ENCODE results near the gene LRCH3. TPM values are rescaled to one million over a fixed set of nuclear protein-coding genes. Genes with fewer than 3 reads are reported as not detected.

The LRCH3 gene
- total RNA-seq, 4 donors from 2014 or later: 19.2 to 69.3 (median 28.3) TPM

DNA sequence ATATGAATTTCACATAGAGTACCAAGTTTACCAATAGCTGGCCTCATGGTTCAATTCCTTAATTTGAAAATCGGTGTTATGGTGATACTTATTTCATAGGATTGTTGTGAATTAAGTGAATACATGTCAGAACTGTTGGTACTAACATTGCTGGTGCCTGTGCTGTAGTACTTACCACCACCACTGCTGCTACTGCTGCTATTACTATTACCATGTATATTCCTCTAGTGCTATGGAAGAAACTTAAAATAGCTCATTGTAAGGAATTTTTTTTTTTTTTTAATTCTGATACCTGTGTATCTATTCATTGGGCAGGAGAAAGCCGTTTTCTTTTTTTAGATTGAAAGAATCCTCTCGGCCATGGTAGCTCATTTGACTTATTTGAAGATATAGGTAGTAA, 37.8 kb upstream of the LRCH3 start:
- Histone ChIP-seq H3K27me3 (no peaks in the 10 kb centered on the region), H3K9me3 (no peaks in the 10 kb centered on the region), H3K36me3 (peaks cover 3% of the 10 kb centered on the region), H3K27ac (no peak overlapping the region), H3K4me3 (no peak overlapping the region), H3K4me1 (peaks cover 23% of the 10 kb centered on the region)
- DNase-seq (ENCODE audit: low spot score in 2 of 2): no peak
- TF ChIP-seq POLR2A (IDR thresholded peaks at IDR 0.05): no peak
- TF ChIP-seq EP300 (IDR thresholded peaks at IDR 0.05): no peak
- TF ChIP-seq, protein P1, sequence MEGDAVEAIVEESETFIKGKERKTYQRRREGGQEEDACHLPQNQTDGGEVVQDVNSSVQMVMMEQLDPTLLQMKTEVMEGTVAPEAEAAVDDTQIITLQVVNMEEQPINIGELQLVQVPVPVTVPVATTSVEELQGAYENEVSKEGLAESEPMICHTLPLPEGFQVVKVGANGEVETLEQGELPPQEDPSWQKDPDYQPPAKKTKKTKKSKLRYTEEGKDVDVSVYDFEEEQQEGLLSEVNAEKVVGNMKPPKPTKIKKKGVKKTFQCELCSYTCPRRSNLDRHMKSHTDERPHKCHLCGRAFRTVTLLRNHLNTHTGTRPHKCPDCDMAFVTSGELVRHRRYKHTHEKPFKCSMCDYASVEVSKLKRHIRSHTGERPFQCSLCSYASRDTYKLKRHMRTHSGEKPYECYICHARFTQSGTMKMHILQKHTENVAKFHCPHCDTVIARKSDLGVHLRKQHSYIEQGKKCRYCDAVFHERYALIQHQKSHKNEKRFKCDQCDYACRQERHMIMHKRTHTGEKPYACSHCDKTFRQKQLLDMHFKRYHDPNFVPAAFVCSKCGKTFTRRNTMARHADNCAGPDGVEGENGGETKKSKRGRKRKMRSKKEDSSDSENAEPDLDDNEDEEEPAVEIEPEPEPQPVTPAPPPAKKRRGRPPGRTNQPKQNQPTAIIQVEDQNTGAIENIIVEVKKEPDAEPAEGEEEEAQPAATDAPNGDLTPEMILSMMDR (IDR thresholded peaks at IDR 0.05): peak in 1 of 2 donors; percentile 14
- TF ChIP-seq POLR2AphosphoS5 (IDR thresholded peaks at IDR 0.05): no peak
- WGBS: 90% methylated on average over 3 of the region's 3 CpGs

- no peak for TF ChIP-seq EP300 (IDR thresholded peaks at IDR 0.05)
- no peak for TF ChIP-seq POLR2AphosphoS5 (IDR thresholded peaks at IDR 0.05)
- TF ChIP-seq, protein P1 (IDR thresholded peaks at IDR 0.05): no peak
- no peak for TF ChIP-seq POLR2A (IDR thresholded peaks at IDR 0.05)
- DNase-seq (ENCODE audit: low spot score in 2 of 2): no peak
- Histone ChIP-seq H3K4me1 (peaks cover 17% of the 10 kb centered on the region), H3K9me3 (no peaks in the 10 kb centered on the region), H3K4me3 (no peak overlapping the region), H3K27ac (no peak overlapping the region), H3K27me3 (no peaks in the 10 kb centered on the region), H3K36me3 (peaks cover 8% of the 10 kb centered on the region)
- WGBS: 88% methylated on average over 3 of the region's 3 CpGs
These were observed 34.4 kb upstream of the LRCH3 start for GRCh38 chr3:197756704-197757103.

DNA sequence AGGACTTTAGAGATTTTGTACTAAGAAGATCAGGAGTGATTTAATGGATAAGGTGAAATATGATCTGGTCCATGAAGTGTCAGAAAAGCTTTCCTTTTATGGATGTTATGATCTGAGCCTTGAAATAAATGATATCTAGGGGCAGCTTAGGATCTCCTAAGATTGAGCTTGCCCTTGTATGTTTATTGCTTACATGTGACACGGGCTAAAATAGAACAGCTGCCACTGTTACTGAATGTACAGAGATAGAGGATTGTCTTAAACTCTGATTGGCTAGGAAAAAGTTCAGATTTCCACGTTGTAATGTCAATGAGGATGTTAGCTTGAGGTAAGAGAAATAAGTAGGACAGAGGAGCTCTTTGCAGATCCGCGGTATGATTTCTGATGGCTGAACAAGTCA, 32.5 kb upstream of the LRCH3 start:
- TF ChIP-seq EP300 (IDR thresholded peaks at IDR 0.05) (no peak), POLR2A (IDR thresholded peaks at IDR 0.05) (no peak), POLR2AphosphoS5 (IDR thresholded peaks at IDR 0.05) (no peak)
- TF ChIP-seq, protein P1 (IDR thresholded peaks at IDR 0.05): no peak
- H3K27me3 ChIP-seq: no peaks in the 10 kb centered on the region
- no peaks in the 10 kb centered on the region for H3K9me3 ChIP-seq
- H3K27ac ChIP-seq: no peak overlapping the region
- H3K4me3 ChIP-seq: no peak overlapping the region
- peaks cover 5% of the 10 kb centered on the region for H3K4me1 ChIP-seq
- no peak for DNase-seq (ENCODE audit: low spot score in 2 of 2)
- peaks cover 27% of the 10 kb centered on the region for H3K36me3 ChIP-seq
- 95% methylated on average over 4 of the region's 4 CpGs for WGBS

DNA sequence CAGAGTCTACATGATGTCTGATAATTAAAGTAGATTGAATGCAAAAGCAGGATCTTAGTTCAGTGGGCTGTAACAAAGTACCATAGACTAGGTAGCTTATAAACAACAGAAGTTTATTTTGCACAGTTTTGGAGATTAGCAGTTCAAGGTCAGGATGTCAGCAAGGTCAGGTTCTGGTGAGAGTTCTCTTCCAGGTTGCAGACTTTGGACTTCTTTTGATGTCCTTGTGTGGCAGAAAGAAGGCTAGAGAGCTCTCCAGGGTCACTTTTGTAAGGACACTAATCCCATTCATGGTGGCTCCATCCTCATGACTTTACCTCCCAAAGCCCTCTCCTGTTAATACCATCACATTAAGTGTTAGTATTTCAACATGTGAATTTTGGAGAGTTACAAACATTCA, 29.3 kb upstream of the LRCH3 start:
- Histone ChIP-seq H3K27ac (no peak overlapping the region), H3K27me3 (no peaks in the 10 kb centered on the region), H3K9me3 (no peaks in the 10 kb centered on the region), H3K4me1 (no peaks in the 10 kb centered on the region), H3K4me3 (no peak overlapping the region), H3K36me3 (peaks cover 49% of the 10 kb centered on the region)
- no peak for DNase-seq (ENCODE audit: low spot score in 2 of 2)
- TF ChIP-seq POLR2A (IDR thresholded peaks at IDR 0.05): no peak
- TF ChIP-seq POLR2AphosphoS5 (IDR thresholded peaks at IDR 0.05): no peak
- TF ChIP-seq, protein P1 (IDR thresholded peaks at IDR 0.05): no peak
- no peak for TF ChIP-seq EP300 (IDR thresholded peaks at IDR 0.05)

- Histone ChIP-seq H3K27ac (no peak overlapping the region), H3K27me3 (no peaks in the 10 kb centered on the region), H3K36me3 (peaks cover 78% of the 10 kb centered on the region), H3K4me3 (no peak overlapping the region), H3K4me1 (no peaks in the 10 kb centered on the region), H3K9me3 (no peaks in the 10 kb centered on the region)
- no peak for DNase-seq (ENCODE audit: low spot score in 2 of 2)
- WGBS: 79% methylated on average over 7 of the region's 7 CpGs
- TF ChIP-seq POLR2AphosphoS5 (IDR thresholded peaks at IDR 0.05): no peak
- no peak for TF ChIP-seq POLR2A (IDR thresholded peaks at IDR 0.05)
- TF ChIP-seq, protein P1 (IDR thresholded peaks at IDR 0.05): no peak
- no peak for TF ChIP-seq EP300 (IDR thresholded peaks at IDR 0.05)
These were observed 15.7 kb upstream of the LRCH3 start for GRCh38 chr3:197775317-197775716.
